GM21447 (cell line): ENCODE results near the gene C12orf75.

Experiments used
- ATAC-seq: cut with Tn5 transposase; IDR thresholded peaks from one replicate; pipeline ENCODE4 v1.9.1; 2021; ENCODE audit not compliant: unreplicated experiment

Gene C12orf75

GRCh38 chr12:105413911-105414487, 83.5 kb downstream of the C12orf75 start:
- ATAC-seq, result no peak

GRCh38 chr12:105417732-105418131, 87.2 kb downstream of the C12orf75 start:
- no peak for ATAC-seq

GRCh38 chr12:105418229-105418628, 87.7 kb downstream of the C12orf75 start:
- ATAC-seq, result no peak

GRCh38 chr12:105418821-105419291, 88.4 kb downstream of the C12orf75 start:
- no peak for ATAC-seq

GRCh38 chr12:105419606-105420005, 89.1 kb downstream of the C12orf75 start:
- no peak for ATAC-seq

- ATAC-seq, result no peak
These were observed 89.6 kb downstream of the C12orf75 start for GRCh38 chr12:105420046-105420445.

- no peak for ATAC-seq
These were observed 90.3 kb downstream of the C12orf75 start for GRCh38 chr12:105420659-105421240.
